ENCODE measurements around the gene TRIM46.
"Not testable (repeated sequence)": the region's sequence is repeated elsewhere in the genome, so short reads cannot be mapped to it uniquely, and the experiment has no call there.

- not testable (repeated sequence) for TF ChIP-seq TEAD4 (IDR thresholded peaks at IDR 0.05); EP300 (IDR thresholded peaks at IDR 0.05; ENCODE audit: borderline replicate concordance); RAD21 (IDR thresholded peaks at IDR 0.05; ENCODE audit: low read depth); EGR1 (IDR thresholded peaks at IDR 0.05); TAF1 (IDR thresholded peaks at IDR 0.05; ENCODE audit: low read depth); TCF12 (IDR thresholded peaks at IDR 0.05; ENCODE audit: low read depth); CREB1 (IDR thresholded peaks at IDR 0.05; ENCODE audit: low read depth); ZBTB7A (IDR thresholded peaks at IDR 0.05; ENCODE audit: low read depth); NFIC (IDR thresholded peaks at IDR 0.05); USF1 (IDR thresholded peaks at IDR 0.05); FOXM1 (IDR thresholded peaks at IDR 0.05; ENCODE audit: borderline replicate concordance, low read depth)
- TF ChIP-seq, protein P1, sequence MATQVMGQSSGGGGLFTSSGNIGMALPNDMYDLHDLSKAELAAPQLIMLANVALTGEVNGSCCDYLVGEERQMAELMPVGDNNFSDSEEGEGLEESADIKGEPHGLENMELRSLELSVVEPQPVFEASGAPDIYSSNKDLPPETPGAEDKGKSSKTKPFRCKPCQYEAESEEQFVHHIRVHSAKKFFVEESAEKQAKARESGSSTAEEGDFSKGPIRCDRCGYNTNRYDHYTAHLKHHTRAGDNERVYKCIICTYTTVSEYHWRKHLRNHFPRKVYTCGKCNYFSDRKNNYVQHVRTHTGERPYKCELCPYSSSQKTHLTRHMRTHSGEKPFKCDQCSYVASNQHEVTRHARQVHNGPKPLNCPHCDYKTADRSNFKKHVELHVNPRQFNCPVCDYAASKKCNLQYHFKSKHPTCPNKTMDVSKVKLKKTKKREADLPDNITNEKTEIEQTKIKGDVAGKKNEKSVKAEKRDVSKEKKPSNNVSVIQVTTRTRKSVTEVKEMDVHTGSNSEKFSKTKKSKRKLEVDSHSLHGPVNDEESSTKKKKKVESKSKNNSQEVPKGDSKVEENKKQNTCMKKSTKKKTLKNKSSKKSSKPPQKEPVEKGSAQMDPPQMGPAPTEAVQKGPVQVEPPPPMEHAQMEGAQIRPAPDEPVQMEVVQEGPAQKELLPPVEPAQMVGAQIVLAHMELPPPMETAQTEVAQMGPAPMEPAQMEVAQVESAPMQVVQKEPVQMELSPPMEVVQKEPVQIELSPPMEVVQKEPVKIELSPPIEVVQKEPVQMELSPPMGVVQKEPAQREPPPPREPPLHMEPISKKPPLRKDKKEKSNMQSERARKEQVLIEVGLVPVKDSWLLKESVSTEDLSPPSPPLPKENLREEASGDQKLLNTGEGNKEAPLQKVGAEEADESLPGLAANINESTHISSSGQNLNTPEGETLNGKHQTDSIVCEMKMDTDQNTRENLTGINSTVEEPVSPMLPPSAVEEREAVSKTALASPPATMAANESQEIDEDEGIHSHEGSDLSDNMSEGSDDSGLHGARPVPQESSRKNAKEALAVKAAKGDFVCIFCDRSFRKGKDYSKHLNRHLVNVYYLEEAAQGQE (IDR thresholded peaks at IDR 0.05; ENCODE audit: low read depth), result not testable (repeated sequence)
- TF ChIP-seq, protein P2, sequence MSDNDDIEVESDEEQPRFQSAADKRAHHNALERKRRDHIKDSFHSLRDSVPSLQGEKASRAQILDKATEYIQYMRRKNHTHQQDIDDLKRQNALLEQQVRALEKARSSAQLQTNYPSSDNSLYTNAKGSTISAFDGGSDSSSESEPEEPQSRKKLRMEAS (IDR thresholded peaks at IDR 0.05), result not testable (repeated sequence)
- peak; percentile 25; the same call in 1 of the 2 replicates for TF ChIP-seq CEBPB (IDR thresholded peaks at IDR 0.05)
Observed at GRCh38 chr1:155168105-155168445, 5.6 kb upstream of the TRIM46 start.

Measured in Ishikawa (cell line).